ENCODE data around the gene SKIC3.

SKIC3 gene

DNA sequence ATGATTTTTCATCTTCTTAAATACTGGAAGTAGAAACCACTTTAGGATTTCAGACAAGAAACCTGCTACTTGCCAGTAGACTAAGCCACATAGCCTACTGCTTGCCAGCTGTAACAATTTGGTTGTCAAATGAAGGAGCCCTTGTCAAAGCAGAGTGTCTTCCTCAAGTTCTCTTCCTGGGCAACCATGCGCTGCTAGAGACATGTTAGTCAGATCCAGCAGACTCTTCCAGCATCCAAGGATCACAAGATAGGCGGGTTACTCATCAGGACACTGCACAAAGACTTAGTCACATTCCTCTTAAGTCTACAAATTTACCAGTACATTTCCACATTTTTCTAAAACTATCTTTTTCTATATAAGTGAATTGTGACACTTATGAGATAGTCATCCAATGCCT is 24.4 kb downstream of the SKIC3 start:
- no peak for DNase-seq

DNA sequence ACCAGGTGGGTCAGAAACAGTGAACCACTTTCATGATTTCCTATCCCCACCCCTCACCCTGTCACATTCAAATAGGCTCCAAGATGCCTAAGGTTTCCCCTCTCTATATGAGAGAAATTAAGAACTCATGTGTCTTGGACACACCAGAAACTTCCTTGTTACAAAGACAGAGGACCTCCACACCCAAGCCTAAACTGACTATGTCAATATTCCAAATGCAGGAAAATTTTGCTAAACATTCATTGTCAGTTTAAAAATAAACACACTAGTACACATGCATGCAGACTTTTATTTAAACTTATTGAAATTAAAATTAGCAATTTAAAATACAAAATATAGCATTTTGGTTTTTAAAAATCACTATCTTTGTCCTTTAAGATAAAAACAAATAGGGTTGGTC is 26.2 kb downstream of the SKIC3 start:
- no peak for DNase-seq

DNA sequence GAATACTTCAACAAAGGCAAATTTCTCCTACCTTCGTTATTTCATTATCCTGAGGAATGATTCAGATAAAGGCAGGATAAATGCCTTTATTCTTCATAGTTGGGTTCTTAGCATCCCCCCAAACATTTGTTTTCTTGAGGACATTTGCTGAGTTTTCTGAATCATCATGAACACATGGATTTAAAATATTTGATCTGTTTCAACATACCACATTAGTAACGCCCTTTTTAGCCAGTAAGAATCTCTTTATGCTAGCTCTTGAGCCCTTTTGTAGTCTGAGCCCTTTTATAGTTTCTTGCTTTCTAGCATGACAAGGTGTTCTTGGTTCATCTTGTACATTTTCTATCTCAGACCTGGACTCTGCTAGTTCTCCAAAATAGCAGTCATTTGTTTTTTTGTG is 27.9 kb downstream of the SKIC3 start:
- DNase-seq, result no peak

DNA sequence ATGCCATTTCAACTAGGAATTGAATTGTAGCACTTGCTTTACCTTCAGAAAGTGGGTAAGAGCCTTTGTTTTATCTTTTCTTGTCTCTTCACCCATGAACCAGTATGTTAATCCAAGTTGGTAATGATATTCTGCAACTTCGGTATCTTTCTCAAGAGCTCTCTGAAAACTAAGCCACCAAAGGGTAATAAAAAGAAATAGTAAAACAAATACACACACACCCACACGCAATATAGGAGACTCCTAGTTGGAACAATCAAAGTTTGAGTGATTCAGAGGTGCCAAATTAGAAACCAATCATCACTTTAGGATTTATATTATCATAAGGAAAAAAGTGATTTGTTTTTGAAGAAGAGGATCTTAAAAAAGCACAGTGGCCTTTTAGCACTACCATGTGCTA is 30.4 kb downstream of the SKIC3 start:
- no peak for DNase-seq

DNA sequence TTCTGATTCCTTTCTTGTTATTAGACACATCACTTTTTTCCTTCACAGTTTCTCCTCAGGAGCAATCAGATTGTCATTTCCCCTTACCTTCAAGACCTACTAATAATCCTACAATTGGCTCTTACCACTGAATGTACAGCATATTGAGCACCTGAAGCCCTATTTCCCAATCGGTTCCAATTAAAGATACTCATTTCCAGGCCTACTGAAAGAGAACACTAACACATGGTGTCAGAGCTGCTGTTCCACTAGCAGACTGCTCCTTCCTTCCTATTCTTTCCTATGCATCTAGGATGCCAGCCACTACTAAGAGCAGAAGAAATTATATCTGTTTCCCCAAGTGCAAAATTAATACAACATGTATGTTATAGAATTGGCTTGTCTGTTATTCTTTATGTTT is 34.6 kb downstream of the SKIC3 start:
- DNase-seq, result no peak

DNA sequence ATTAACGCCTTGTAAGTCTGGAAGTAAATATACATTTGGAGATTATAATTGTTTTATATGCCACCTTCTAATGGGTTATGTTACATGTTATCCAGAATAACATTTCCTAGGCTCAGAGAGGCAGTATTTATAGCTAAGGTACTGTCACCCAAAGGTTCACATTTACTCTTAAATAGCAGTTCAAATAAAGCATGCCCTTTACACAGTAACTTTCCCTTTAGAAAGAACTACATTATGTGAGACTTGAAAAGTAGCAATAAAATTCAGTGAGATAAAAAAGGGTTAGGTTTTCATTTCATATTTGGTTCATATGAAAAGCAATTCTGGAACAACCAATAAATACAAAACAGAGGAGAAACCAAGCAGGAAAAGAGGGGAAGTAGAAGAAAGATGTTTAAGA is 35.1 kb downstream of the SKIC3 start:
- DNase-seq, result no peak

DNA sequence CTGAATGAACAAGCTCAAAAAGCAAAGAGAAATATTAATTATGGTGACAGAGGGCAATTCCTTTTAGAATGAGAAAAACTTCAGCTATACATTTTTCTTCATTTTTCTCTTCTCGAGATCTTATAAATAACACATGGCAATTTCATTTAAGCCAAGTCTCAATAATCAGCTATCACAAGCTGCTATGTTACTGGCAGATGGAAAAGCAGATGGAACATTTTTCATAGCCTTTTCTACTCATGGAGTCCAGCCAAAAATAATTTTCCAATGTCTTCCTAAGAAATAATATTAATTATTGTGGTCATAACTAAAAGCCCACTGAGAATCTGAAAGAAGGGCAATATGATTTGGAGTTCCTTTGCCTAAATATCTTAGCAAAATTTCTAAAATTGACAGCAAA is 35.6 kb downstream of the SKIC3 start:
- DNase-seq, result no peak

DNA sequence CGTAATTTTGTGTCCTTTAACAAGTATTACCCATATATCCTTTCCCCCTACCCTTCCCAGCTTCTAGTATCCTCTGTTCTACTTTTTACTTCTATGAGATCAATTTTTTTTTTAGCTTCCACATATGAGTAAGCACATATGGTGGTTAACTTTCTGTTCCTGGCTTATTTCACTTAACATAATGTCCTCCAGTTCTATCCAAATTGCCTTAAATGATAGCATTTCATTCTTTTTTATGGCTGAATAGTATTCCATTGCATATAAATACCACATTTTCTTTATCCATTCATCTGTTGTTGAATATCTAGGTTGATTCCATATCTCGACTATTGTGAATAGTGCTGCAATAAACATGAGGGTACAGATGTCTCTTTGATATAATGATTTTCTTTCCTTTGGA is 36.4 kb downstream of the SKIC3 start:
- no peak for DNase-seq

DNA sequence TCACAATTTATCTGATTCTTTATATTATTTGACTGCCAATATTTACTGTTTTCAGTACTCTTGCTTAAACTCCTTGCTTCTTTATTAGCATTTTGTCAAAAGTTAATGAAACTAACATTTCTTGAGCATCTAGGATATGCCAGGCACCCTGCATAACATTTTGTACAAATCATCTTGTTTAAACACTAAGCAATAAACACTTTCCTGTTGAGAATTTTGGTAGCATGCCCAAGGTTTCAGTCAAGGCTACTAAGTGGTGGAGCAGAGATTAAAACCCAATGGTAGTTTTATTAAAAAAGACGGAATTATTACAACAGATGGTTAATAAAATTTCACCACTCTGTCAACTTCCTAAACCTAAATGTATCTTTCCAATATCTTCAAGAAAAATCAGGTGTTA is 43.2 kb downstream of the SKIC3 start:
- no peak for DNase-seq

DNA sequence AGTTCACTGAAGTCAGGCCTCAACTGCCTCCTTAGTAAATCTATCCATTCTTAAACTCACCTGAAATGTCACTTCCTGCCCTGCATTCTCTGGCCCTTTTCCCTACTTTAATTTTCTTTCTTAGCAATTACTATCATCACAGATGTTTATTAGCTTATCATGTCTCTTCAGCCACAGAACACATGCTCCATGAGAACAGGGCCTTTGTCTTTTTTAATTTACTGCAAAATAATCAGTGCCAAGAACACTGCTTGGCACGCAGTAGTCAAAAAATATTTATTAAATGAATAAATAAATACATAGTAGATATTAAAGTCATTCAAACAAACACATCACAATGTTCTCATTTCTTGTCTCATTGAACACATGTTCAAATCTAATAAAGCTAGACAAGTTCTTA is 46.2 kb downstream of the SKIC3 start:
- DNase-seq, result no peak
